ENCODE data around the gene FAM174C.

GRCh38 chr19:1247748-1248138 is 27.6 kb upstream of the FAM174C start:
- TF ChIP-seq POLR2AphosphoS5 (IDR thresholded peaks at IDR 0.05) (no peak), CTCF (IDR thresholded peaks at IDR 0.05 in 8 of 11, conservative IDR thresholded peaks at IDR 0.05 in 3 of 11) (no peak)

Measured in spleen (tissue), 7 donors.